NB4 (cell line): ENCODE results near the gene MATN1.

Source experiments
- DNase-seq: peaks from one replicate; pipeline ENCODE4 v3.0.0; 2010; ENCODE audit warnings: low read depth
- H3K4me3 ChIP-seq: one replicate; pipeline ENCODE4 v1.5.1; 2011; ENCODE audit warnings: mild to moderate bottlenecking, low read depth, low read length, moderate library complexity
- MAX ChIP-seq: IDR thresholded peaks from 2 replicates; pipeline ENCODE4 v1.6.1; 2011; ENCODE audit warnings: low read depth, low read length
- MYC ChIP-seq: IDR thresholded peaks from 2 replicates; pipeline ENCODE4 v1.6.1; 2011; ENCODE audit warnings: low read depth, low read length
- POLR2A ChIP-seq: IDR thresholded peaks from 2 replicates; pipeline ENCODE4 v1.6.1; 2011; ENCODE audit warnings: mild to moderate bottlenecking; ENCODE audit not compliant: insufficient read length; ENCODE audit errors: extremely low read depth
- TF ChIP-seq, protein P1 (sequence below): IDR thresholded peaks from one replicate; pipeline ENCODE4 v1.5.1; 2012; ENCODE audit warnings: low read depth, low read length

MATN1 gene

DNA sequence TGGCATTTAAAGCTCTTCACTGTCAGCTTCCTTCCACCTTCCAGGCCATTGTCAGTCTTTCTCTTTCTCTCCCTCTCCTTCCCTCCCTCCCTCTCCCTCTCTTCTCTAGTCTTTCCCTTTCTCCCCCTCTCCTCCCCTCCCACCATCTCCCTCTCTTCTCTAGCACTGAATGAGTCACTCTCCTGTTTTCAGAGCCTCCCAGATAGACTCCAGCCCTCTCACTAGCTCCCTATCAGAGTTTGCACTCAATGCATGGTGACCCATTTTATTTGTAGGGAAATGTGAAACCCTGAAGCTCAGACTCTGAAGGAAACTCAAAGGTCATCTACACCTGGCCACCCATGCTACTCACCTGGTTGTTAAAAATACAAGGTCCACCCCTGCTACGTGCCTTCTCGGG lies 4.4 kb upstream of the MATN1 start:
- DNase-seq: no peak
- TF ChIP-seq POLR2A (no peak), MAX (no peak)
- no peak overlapping the region for H3K4me3 ChIP-seq

DNA sequence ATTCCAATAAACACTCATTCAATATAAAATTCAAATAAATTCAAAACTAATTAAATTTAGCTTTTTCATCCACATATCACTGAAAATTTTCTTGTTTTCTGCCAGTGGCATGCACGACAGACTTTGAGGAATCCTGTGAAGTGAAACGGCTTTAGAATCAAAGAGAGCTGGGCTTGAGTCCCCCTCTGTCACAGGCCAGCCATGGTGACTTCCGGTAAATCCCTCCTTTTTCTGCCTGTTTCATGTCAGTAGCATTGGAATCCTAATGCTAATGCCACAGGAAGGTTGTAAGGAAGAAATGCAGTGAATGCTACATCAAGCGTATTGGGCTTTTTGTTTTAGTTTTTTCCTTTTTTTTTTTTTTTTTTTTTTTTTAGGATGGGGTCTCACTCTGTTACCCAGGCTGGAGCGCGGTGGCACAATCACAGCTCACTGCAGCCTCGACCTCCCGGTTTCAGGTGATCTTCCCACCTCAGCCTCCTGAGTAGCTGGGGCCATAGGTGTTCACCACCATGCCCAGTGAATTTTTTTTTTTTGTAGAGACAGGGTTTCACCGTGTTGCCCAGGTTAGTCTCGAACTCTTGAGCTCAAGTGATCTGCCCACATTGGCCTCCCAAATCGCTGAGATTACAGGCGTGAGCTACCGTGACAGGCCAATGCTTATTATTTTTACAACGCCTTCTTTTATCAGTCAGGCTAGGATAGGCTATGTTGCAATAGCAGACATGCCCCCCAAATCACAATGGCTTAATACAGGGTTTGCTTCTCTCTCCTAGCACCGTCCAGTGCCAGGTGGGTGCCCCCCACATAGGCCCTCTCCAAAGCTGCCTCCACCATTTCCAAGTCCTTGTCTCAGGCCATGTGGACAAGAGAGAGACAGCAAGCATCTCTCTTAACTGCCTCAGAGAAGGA lies 3.6 kb upstream of the MATN1 start:
- no peak overlapping the region for H3K4me3 ChIP-seq
- TF ChIP-seq MYC: no peak
- no peak for TF ChIP-seq MAX
- TF ChIP-seq POLR2A: no peak
- TF ChIP-seq, protein P1, sequence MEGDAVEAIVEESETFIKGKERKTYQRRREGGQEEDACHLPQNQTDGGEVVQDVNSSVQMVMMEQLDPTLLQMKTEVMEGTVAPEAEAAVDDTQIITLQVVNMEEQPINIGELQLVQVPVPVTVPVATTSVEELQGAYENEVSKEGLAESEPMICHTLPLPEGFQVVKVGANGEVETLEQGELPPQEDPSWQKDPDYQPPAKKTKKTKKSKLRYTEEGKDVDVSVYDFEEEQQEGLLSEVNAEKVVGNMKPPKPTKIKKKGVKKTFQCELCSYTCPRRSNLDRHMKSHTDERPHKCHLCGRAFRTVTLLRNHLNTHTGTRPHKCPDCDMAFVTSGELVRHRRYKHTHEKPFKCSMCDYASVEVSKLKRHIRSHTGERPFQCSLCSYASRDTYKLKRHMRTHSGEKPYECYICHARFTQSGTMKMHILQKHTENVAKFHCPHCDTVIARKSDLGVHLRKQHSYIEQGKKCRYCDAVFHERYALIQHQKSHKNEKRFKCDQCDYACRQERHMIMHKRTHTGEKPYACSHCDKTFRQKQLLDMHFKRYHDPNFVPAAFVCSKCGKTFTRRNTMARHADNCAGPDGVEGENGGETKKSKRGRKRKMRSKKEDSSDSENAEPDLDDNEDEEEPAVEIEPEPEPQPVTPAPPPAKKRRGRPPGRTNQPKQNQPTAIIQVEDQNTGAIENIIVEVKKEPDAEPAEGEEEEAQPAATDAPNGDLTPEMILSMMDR: no peak
- DNase-seq: no peak

DNA sequence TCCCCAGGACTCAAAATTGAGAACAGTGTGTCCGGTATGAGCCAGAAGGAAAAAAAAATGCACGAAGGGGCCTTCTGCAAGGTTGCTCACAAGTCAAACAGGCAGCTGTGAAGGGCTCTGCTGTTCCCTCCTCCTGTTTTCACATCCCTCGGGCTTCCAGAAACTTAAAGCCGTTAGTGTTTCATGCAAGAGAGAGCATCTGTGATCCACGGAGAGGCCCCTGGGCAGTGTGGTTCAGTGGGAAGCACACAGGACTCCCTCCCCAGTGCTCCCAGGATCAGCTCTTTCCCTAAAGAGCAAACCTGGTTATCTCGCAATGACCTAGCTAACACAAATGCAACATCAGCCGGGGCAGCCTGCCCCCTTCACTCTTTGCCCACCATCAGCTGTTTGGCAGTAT lies 2.9 kb upstream of the MATN1 start:
- TF ChIP-seq POLR2A (no peak), MYC (no peak)
- no peak for DNase-seq
- H3K4me3 ChIP-seq: no peak overlapping the region

GRCh38 chr1:30725450-30726095 lies 2.2 kb upstream of the MATN1 start:
- no peak overlapping the region for H3K4me3 ChIP-seq
- no peak for TF ChIP-seq POLR2A
- TF ChIP-seq, protein P1: no peak
- no peak for TF ChIP-seq MYC
- TF ChIP-seq MAX: no peak
- DNase-seq: no peak

DNA sequence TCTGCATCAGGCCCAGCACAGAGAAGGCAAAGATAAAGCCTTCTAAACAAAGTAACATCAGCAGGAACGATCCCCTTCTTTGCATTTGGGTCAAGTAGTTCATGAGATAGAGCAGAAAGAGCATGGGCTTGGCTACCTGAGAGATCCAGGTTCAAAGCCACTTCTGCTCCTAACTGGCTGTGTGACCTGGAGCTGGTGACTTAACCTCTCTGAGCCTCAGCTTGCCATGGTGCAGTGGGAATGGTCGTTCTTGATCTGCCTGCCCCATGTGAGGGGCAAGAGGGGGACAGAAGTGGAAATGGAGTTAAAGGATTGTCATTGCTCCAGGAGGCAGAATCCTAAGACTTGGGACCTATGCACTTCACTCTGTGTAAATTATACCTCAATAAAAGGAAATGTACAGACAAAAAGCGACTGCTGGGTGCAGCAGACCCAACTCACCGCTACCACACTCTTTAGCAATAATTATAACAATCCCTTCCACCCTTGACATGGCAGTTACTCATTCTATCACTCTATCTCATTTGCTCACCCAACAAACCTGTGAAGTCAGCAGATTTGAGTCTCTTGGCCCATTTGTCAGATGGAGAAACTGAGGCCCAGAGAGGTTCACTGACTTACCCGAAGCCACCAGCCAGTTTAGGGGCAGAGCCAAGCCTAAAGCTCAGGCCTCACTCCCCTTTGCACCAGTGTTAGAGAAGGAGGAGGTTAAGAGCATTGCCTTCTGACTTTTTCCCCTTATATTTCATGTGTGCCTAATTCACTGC lies 1.5 kb upstream of the MATN1 start:
- no peak overlapping the region for H3K4me3 ChIP-seq
- no peak for DNase-seq

GRCh38 chr1:30724175-30724574 lies 790 bp upstream of the MATN1 start:
- H3K4me3 ChIP-seq: no peak overlapping the region
- no peak for DNase-seq
- TF ChIP-seq, protein P1: peak; percentile 43
- TF ChIP-seq MYC: no peak

More for the DNA sequence above, 1.5 kb upstream of the MATN1 start:
- TF ChIP-seq POLR2A: no peak
- TF ChIP-seq, protein P1: no peak
- no peak for TF ChIP-seq MAX
- TF ChIP-seq MYC: no peak
